RWPE2 (cell line): ENCODE measurements around the gene GRIA4.

Source experiments
- ATAC-seq: fragments of 200-7000 bp; cut with Tn5 transposase; 3 replicates; pipeline ENCODE4 v1.9.1; 2021; ENCODE audit warnings: low read depth
- DNase-seq: peaks from one replicate; pipeline ENCODE4 v3.0.0-alpha.2; 2020; ENCODE audit warnings: low spot score
- H3K27ac ChIP-seq: fragments of 450-650 bp; 2 replicates; pipeline ENCODE4 v1.5.1; 2017; ENCODE audit warnings: mild to moderate bottlenecking; ENCODE audit not compliant: poor library complexity, severe bottlenecking
- H3K27me3 ChIP-seq: fragments of 250-450 bp; sonication (Bioruptor Pico); 2 replicates; pipeline ENCODE4 v1.5.1; 2021; ENCODE audit warnings: mild to moderate bottlenecking, moderate library complexity; ENCODE audit not compliant: insufficient read depth, poor library complexity, severe bottlenecking
- H3K36me3 ChIP-seq: fragments of 250-450 bp; sonication (Bioruptor Pico); 2 replicates; pipeline ENCODE4 v1.5.1; 2020; ENCODE audit warnings: low read depth, mild to moderate bottlenecking, moderate library complexity
- H3K4me1 ChIP-seq: fragments of 250-450 bp; sonication (Bioruptor Pico); 2 replicates; pipeline ENCODE4 v1.5.1; 2021; ENCODE audit warnings: mild to moderate bottlenecking, moderate library complexity; ENCODE audit not compliant: insufficient read depth, poor library complexity, severe bottlenecking
- H3K4me3 ChIP-seq: fragments of 250-450 bp; sonication (Bioruptor Pico); 2 replicates; pipeline ENCODE4 v1.5.1; 2021; ENCODE audit warnings: mild to moderate bottlenecking, moderate library complexity; ENCODE audit not compliant: severe bottlenecking
- H3K9me3 ChIP-seq: fragments of 250-450 bp; sonication (Bioruptor Pico); 2 replicates; pipeline ENCODE4 v1.5.1; 2021; ENCODE audit warnings: mild to moderate bottlenecking, moderate library complexity; ENCODE audit not compliant: severe bottlenecking
- CTCF ChIP-seq: fragments of 450-650 bp; IDR thresholded peaks from one replicate; pipeline ENCODE4 v1.5.1; 2017; ENCODE audit warnings: mild to moderate bottlenecking, moderate library complexity; ENCODE audit not compliant: poor library complexity, severe bottlenecking

The GRIA4 gene

GRCh38 chr11:105582497-105582896 is 27.4 kb upstream of the GRIA4 start:
- ATAC-seq, result no peak
- H3K9me3 ChIP-seq, result no peaks in the 10 kb centered on the region

GRCh38 chr11:105588001-105588400 is 21.9 kb upstream of the GRIA4 start:
- Histone ChIP-seq H3K9me3 (no peaks in the 10 kb centered on the region), H3K4me3 (no peak overlapping the region), H3K27ac (no peak overlapping the region), H3K36me3 (no peaks in the 10 kb centered on the region), H3K4me1 (no peaks in the 10 kb centered on the region), H3K27me3 (no peaks in the 10 kb centered on the region)
- DNase-seq (no peak), ATAC-seq (peak; percentile 77)
- no peak for TF ChIP-seq CTCF

More at GRCh38 chr11:105582497-105582896, 27.4 kb upstream of the GRIA4 start:
- Histone ChIP-seq H3K4me1 (no peaks in the 10 kb centered on the region), H3K27ac (no peak overlapping the region), H3K4me3 (no peak overlapping the region), H3K27me3 (no peaks in the 10 kb centered on the region), H3K36me3 (no peaks in the 10 kb centered on the region)
- TF ChIP-seq CTCF, result no peak
- DNase-seq, result no peak

GRCh38 chr11:105589346-105589745 is 20.5 kb upstream of the GRIA4 start:
- no peaks in the 10 kb centered on the region for H3K36me3 ChIP-seq
- H3K4me3 ChIP-seq, result no peak overlapping the region
- ATAC-seq (no peak), DNase-seq (no peak)
- no peak for TF ChIP-seq CTCF
- no peaks in the 10 kb centered on the region for H3K4me1 ChIP-seq
- no peak overlapping the region for H3K27ac ChIP-seq
- no peaks in the 10 kb centered on the region for H3K9me3 ChIP-seq
- no peaks in the 10 kb centered on the region for H3K27me3 ChIP-seq

- no peak for ATAC-seq
- no peak overlapping the region for H3K27ac ChIP-seq
These were observed 17.8 kb upstream of the GRIA4 start for GRCh38 chr11:105592035-105592434.

GRCh38 chr11:105598371-105598770 is 11.5 kb upstream of the GRIA4 start:
- no peak for DNase-seq
- TF ChIP-seq CTCF, result no peak
- H3K27me3 ChIP-seq, result no peaks in the 10 kb centered on the region
- no peak for ATAC-seq
- H3K9me3 ChIP-seq, result no peaks in the 10 kb centered on the region
- H3K4me3 ChIP-seq, result no peak overlapping the region
- no peak overlapping the region for H3K27ac ChIP-seq
- no peaks in the 10 kb centered on the region for H3K36me3 ChIP-seq
- no peaks in the 10 kb centered on the region for H3K4me1 ChIP-seq

More at GRCh38 chr11:105592035-105592434, 17.8 kb upstream of the GRIA4 start:
- no peaks in the 10 kb centered on the region for H3K27me3 ChIP-seq
- H3K9me3 ChIP-seq, result no peaks in the 10 kb centered on the region
- H3K4me3 ChIP-seq, result no peak overlapping the region
- H3K4me1 ChIP-seq, result no peaks in the 10 kb centered on the region
- H3K36me3 ChIP-seq, result no peaks in the 10 kb centered on the region
- DNase-seq, result no peak
- TF ChIP-seq CTCF, result no peak
